ENCODE data around the gene BTBD16. TPM values are rescaled to one million over a fixed set of nuclear protein-coding genes. Genes with fewer than 3 reads are reported as not detected.

BTBD16 gene
- total and polyA plus RNA-seq, 2 of the 4 experiments (the other 2 are of a cell fraction): not detected

DNA sequence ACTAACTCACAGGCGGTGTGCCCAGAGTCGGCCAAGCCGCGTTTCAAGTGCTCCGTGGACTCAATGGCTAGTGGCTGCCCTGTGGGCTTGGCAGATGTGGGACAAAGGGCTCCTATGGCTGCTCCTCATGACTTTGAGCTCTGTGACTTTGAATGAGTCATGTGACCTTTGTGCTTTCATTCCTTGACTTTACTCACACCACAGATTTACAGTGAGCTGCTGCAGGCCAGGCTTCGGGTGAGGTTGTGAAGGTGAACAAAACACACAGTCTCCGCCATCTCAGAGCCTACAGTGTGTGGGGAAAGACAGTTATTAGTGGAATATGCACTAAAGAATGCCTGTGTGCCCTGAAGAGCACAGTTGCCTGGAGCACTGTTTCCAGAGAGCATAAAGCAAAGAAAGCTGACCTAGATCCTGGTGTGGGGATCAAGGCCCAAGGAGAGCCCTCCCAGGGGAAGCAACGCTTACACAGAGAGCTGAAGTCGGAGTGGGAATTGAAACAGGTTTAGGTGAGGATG lies 73.7 kb downstream of the BTBD16 start:
- DNase-seq: peak; percentile 16
- H3K4ac ChIP-seq (ENCODE audit: low read depth, low read length): no peak overlapping the region
- no peaks in the 10 kb centered on the region for H3K4me1 ChIP-seq (ENCODE audit: control insufficient read depth, insufficient read depth, low read length)
- H4K20me1 ChIP-seq (ENCODE audit: insufficient read depth, low read length): no peaks in the 10 kb centered on the region; the same call in 1 of the 2 replicates
- H4K8ac ChIP-seq (ENCODE audit: low read depth in 2 of 2, low read length in 2 of 2): no peak overlapping the region
- H4K5ac ChIP-seq (ENCODE audit: low read depth, low read length): no peak overlapping the region
- H3K36me3 ChIP-seq (ENCODE audit: control insufficient read depth, insufficient read depth, low read length): no peaks in the 10 kb centered on the region
- ChIA-PET CTCF (interaction anchor here (1.2 to 2.3 kb wide), 2 partner anchors 90 to 221 kb away, joined by 3 to 16 read pairs; no protein-coding TSS in a partner anchor), POLR2A (ENCODE audit: unreplicated experiment) (no interaction called here)
- no peak overlapping the region for H3K9ac ChIP-seq (ENCODE audit: low read depth, low read length)
- no peak overlapping the region for H2BK120ac ChIP-seq (ENCODE audit: low read depth, low read length)
- H3K9me3 ChIP-seq (ENCODE audit: control insufficient read depth, insufficient read depth, low read length): peaks cover 5% of the 10 kb centered on the region; the same call in 1 of the 2 replicates
- no peak overlapping the region for H3K27ac ChIP-seq (ENCODE audit: insufficient read depth, low read length)
- no CpG with 5 or more reads among the region's 9 CpGs for WGBS, 2 experiments (ENCODE audit: extremely low coverage in 2 of 2, insufficient read length in 1 of 2)
- dilution Hi-C loops (cut with HindIII; ENCODE audit: low sequenced_read_pairs, unreplicated experiment): no loop called here
- H2AK9ac ChIP-seq (replicated peaks; ENCODE audit: low read depth, low read length, poor library complexity): peak overlapping the region; percentile 57
- no peaks in the 10 kb centered on the region for H3K9me1 ChIP-seq (ENCODE audit: insufficient read depth, low read length)
- TF ChIP-seq RFX5 (IDR thresholded peaks at IDR 0.05; ENCODE audit: low read depth, low read length) (no peak), CHD1 (IDR thresholded peaks at IDR 0.05; ENCODE audit: low read depth, low read length) (no peak), BHLHE40 (IDR thresholded peaks at IDR 0.05; ENCODE audit: low read depth, low read length) (no peak), RAD21 (IDR thresholded peaks at IDR 0.05; ENCODE audit: low read length) (no peak), CTCF (conservative IDR thresholded peaks at IDR 0.05; ENCODE audit: low read depth, low read length) (no peak), MXI1 (IDR thresholded peaks at IDR 0.05; ENCODE audit: borderline replicate concordance, low read depth, low read length) (no peak), FOS (IDR thresholded peaks at IDR 0.05; ENCODE audit: low read depth, low read length) (no peak), POLR2A (IDR thresholded peaks at IDR 0.05; ENCODE audit: low read depth, low read length) (no peak), SMC3 (IDR thresholded peaks at IDR 0.05; ENCODE audit: low read depth, low read length) (no peak), MAFK (IDR thresholded peaks at IDR 0.05; ENCODE audit: low read depth, low read length) (no peak), CEBPB (IDR thresholded peaks at IDR 0.05; ENCODE audit: low read depth, low read length) (no peak), NFE2L2 (IDR thresholded peaks at IDR 0.05; ENCODE audit: low read depth, low read length) (no peak), RCOR1 (IDR thresholded peaks at IDR 0.05; ENCODE audit: insufficient replicate concordance, low read length) (no peak), ELK1 (IDR thresholded peaks at IDR 0.05; ENCODE audit: borderline replicate concordance, low read depth, low read length) (no peak)
- TF ChIP-seq, protein P1, sequence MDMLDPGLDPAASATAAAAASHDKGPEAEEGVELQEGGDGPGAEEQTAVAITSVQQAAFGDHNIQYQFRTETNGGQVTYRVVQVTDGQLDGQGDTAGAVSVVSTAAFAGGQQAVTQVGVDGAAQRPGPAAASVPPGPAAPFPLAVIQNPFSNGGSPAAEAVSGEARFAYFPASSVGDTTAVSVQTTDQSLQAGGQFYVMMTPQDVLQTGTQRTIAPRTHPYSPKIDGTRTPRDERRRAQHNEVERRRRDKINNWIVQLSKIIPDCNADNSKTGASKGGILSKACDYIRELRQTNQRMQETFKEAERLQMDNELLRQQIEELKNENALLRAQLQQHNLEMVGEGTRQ (IDR thresholded peaks at IDR 0.05; ENCODE audit: low read depth, low read length): no peak
- no peak overlapping the region for H2BK5ac ChIP-seq (ENCODE audit: low read depth, low read length, poor library complexity, severe bottlenecking)
- H2BK20ac ChIP-seq (ENCODE audit: low read depth, low read length): no peak overlapping the region
- H3K4me2 ChIP-seq (ENCODE audit: low read depth, low read length): no peak overlapping the region
- BruUV-seq (replicated peaks): no TSS peak
- H3K79me1 ChIP-seq (ENCODE audit: low read depth in 1 of 2, low read length in 2 of 2): no peaks in the 10 kb centered on the region
- intact Hi-C loops (cut with micrococcal nuclease): loop anchor here (5.0 kb wide), 2 partner anchors 37 to 358 kb away; no protein-coding TSS in a partner anchor
- ATAC-seq (ENCODE audit: low read depth): peak; percentile 33; the same call in 1 of the 2 replicates
- H3K56ac ChIP-seq (ENCODE audit: extremely low read depth, insufficient read depth, low read length): no peak overlapping the region
- no peak overlapping the region for H2AK5ac ChIP-seq (ENCODE audit: low read depth, low read length)
- H3K14ac ChIP-seq (replicated peaks; ENCODE audit: low read depth, low read length): no peak overlapping the region
- peaks cover 10% of the 10 kb centered on the region; the same call in 1 of the 2 replicates for H3K27me3 ChIP-seq (ENCODE audit: control insufficient read depth, insufficient read depth, low read length)
- no peak overlapping the region for H2AFZ ChIP-seq (replicated peaks; ENCODE audit: low read length, poor library complexity)
- no peak overlapping the region for H2BK15ac ChIP-seq (ENCODE audit: low read depth, low read length)
- no peak overlapping the region for H3K23ac ChIP-seq (ENCODE audit: low read depth, low read length)
- H3K18ac ChIP-seq (ENCODE audit: low read depth, low read length): no peak overlapping the region
- in situ Hi-C loops (cut with MboI; ENCODE audit: low sequenced_read_pairs): loop anchor here (5.0 to 10.0 kb wide), 2 partner anchors 88 to 230 kb away; no protein-coding TSS in a partner anchor
- H4K91ac ChIP-seq (ENCODE audit: insufficient read depth, low read depth, low read length): no peak overlapping the region
- H3K4me3 ChIP-seq (ENCODE audit: insufficient read depth, low read depth, low read length): no peak overlapping the region

All from IMR-90 (cell line).